GM12873 (cell line): ENCODE results near the gene ABHD8.

Source experiments
- CTCF ChIP-seq: IDR thresholded peaks from 2 replicates; pipeline ENCODE4 v1.5.1; 2012; ENCODE audit warnings: low read depth, mild to moderate bottlenecking, moderate library complexity, low read length, control low read depth; ENCODE audit not compliant: insufficient read depth; ENCODE audit errors: missing control alignments

ABHD8 gene

DNA sequence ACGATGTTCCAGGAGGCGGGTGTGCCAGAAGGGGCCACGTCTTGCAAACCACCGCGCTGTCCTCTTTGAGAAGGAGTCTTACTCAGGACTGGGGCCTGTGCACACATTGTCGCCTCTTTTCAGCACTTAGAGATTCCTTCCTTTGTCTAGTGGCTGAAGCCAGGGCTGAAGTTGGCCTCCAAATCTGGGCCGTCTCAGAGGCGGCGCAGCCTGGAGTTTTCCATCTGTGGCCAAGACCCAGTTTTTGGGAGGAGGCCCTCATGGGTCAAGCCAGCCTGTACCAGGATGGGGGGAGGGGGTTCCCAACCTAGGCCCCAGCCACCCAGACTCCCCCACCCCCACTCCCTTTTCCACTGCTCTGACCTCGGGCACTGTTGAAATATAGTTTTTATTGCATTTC, 19.6 kb upstream of the ABHD8 start:
- TF ChIP-seq CTCF: no peak

DNA sequence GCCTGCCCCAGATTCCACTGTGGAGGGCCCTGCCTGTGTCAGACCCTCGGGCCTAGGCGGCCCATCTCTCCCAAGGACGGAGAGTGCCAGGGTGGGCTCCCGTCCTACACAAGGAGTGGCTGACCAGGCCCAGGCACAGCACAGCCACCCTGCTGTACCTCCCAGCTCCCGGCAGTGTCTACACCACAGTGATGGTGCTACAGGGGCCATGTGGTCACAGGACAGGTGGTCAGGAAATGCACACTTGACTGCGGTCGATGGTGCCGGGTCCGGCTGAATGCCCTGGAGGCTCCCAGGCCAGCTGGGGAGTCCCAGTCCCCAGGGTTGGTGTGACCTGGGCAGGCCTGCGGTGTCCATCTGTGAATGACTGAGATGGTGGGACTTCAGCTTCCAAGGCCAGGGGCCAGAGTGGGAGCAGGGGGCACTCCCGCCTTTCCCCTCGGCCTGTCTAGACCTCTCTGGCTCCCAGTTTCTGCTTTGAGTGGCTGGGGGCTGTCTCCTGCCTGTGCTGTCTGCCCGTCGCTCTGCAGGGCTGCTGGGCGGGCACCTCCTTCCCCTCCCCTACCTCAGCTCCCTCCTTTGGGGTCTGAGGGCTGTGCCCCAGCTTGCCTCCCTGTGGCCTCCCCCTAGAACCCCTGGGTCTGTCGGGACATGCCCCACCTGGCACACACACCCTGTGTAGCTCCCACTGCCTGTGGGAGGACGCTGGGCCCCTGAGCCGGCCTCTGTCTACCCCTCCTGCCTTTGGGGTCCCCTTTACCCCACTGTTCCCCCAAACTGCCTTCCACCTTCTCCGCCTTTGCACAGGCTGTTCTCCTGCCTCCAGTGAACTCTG, 18.6 kb upstream of the ABHD8 start:
- TF ChIP-seq CTCF: no peak

- no peak for TF ChIP-seq CTCF
Measured at GRCh38 chr19:17320435-17320834, 17.2 kb upstream of the ABHD8 start.

GRCh38 chr19:17319473-17320238, 16.4 kb upstream of the ABHD8 start:
- no peak for TF ChIP-seq CTCF

DNA sequence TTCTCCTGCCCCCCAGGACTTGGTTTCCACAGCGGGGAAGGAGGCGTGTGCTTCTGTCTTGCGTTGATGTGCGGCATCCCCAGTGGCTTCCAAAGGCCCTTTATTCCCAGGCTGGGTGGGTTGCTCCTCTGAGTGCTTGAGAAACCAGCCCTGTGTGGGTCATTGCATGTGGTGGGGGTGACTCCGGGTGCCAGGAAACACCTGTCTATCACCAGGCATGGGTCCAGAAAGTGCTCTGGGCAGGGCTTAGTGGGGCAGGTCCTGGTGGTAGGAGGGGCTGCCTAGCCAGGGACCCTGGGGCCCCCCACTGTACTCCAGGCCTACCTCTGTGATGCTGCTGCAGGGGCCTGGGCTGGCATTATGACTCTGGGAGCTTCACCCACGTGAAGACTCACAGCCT, 15.7 kb upstream of the ABHD8 start:
- no peak for TF ChIP-seq CTCF

DNA sequence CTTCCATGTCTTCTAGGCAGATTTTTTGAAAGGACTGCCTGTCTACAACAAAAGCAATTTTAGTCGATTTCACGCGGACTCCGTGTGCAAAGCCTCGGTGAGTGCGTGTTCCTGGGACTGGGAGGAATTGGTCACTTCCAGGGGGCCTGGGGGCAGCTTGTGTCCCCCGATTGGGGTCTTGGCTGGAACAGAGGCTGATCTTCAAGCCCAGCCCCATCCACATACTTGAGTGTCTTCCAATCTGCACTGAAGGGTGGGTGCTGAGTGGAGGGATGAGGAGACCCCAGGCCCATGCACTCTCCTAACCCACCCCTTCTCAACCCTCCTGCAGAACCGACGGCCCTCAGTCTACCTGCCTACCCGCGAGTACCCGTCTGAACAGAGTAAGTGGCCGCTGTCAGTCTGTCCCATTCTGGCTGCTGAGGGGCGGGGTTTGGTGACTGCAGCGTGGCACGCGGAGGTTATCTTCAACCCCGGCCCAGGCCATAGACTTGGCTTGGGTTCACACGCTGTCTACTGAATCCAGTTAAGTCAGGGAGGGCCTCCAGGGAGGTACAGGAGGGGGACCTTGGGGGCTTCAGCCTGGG, 10.9 kb upstream of the ABHD8 start:
- TF ChIP-seq CTCF: no peak

GRCh38 chr19:17312189-17313113, 9.2 kb upstream of the ABHD8 start:
- TF ChIP-seq CTCF: no peak
